NOMO-1 (cell line): ENCODE data around the gene GRID1.

Experiments
- DNase-seq, 2 experiments: peaks; one replicate each; lab custom pipeline; 2025; ENCODE audit not compliant: unreplicated experiment in 2 of 2; lab: John Stamatoyannopoulos, UW

GRID1 gene

GRCh38 chr10:86295791-86296190, 70.8 kb downstream of the GRID1 start:
- no peak for DNase-seq

GRCh38 chr10:86295351-86295750, 71.2 kb downstream of the GRID1 start:
- DNase-seq: no peak

DNA sequence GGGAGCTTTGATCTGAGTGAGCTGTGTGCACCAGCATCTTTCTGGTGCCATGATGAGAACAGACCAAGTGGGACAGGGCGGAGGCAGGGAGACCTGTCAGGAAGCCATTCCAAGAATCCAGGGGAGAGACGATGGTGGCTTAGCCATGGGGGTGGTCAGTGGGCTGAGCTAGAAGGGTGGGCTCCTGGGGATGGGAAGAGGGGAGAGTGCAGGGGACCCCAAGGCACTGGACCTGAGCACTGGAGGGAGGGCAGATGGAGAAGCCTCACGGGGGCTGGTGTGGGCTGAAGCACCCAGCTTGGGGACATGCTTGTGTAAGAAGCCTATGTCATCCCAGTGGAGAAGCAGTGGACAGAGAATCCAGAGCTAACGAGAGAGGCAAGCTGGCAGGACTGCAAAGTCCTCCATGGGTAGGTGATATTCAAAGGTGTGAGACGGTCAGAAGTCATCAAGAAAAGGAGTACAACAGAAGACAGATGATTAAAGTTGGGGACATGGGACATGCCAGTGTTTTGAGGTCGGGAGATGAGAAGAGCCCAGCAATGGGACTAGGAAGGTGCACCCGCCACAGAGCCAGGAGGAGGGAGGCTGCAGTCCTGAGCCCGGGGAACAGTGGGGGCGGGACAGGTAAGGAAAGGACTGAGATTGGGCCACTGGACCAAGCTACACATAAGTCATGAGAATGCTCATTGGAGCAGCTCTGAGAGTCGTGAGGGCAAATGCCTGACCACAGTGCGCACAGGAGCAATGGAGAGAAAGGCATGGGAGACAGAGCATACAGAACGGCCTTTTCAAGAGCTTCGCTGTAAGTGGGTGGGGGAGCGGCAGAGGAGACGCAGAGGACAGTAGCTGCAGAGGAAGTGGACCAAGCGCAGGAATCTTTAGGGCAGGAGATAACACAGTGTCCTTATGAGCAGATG, 72.0 kb downstream of the GRID1 start:
- no peak for DNase-seq

DNA sequence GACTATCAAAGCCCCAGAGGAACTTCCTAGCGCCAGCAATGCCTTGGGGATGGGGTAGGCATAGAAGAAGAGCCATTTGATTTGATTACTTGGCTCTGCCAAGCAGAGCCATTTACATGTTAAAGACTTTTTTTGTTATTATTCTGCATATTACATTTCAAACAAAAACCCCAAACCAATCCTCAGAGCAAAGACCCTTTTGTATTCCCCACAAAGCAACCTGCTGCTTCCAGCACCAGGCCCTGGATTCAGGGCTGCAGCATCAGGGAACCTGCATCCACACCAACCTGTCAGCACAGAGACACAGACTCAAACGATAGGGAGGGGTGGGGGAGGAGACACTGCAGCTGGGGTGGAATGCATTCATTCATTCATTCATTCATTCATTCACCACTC, 73.2 kb downstream of the GRID1 start:
- no peak for DNase-seq

- DNase-seq: no peak
Measured at GRCh38 chr10:86292462-86293395, 73.9 kb downstream of the GRID1 start.

GRCh38 chr10:86291616-86292340, 74.8 kb downstream of the GRID1 start:
- DNase-seq: no peak

DNA sequence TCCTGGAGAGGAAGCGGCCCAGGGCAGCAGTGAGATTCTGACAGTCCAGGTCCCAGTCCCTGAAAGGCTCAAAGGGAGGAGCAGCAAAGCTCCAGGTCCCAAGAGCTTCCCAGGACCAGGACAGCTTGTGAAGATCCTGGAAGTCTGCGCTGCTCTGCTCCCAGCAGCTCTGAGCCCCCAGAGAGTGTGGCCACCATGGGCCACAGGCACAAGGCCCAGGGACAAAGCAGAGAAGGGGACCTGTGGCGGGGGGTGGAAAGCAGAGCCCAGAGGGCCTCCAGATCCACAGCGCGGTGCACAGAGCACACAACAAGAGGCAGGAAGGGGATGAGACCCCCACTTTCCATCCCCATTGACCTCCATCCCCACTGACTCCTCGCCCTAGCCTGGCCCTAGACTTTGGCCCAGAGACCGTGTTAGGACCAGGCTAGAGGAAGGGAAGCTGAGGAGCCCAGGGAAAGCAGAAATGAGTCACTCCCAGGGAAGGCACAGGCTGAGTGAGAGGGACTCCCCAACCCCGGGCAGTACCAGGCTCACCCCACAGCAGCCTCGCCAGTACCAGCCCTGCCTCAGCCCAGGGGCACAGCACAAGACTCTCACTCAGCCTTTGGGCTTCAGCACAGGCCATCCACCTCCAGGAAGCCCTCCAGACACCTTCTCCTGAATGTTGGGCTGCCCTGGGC, 75.5 kb downstream of the GRID1 start:
- no peak for DNase-seq

DNA sequence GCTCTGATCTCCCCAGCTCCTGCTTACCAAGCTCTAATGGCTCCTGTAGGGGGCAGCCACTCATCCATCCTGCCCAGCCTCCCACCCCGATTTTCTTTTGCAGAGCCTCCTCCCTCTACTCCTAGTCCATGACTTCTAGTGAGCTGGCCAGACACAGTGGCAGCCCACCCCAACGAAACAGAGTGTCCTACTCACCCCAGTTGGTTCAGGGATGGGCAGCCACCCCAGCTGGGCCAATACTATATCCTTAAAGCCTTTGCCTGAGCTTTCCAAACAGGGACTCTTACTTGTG, 77.1 kb downstream of the GRID1 start:
- DNase-seq: no peak

- DNase-seq: no peak
Measured at GRCh38 chr10:86288695-86289576, 77.7 kb downstream of the GRID1 start.

DNA sequence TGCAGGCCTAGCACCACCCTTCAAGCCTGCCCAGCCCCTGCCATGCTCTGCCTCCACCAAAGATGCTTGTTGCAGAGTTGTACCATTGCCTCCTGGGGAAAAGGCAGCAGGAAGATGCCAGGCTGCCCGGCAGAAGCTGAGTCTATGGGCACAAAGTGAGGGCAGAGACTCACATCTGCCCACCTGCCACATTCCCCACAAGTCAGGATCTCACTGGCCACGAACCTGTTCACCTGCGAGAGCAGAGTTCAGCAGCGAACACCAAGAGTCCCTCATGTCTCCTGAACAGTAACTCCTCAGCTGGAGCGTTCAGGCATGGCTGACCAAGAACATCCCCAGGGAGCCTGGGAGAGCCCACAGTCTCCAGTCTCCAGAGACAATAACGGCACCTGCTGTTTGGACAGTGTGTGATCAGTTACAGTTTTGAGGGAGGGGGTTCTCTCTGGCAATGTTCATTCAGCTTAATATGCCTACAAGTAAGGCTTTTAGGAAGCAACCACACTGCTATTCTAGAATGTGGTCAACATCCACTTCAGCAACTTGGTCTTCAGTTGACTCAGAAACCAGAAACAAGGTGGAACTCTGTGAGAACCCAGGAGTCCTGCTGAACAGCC, 78.5 kb downstream of the GRID1 start:
- no peak for DNase-seq

DNA sequence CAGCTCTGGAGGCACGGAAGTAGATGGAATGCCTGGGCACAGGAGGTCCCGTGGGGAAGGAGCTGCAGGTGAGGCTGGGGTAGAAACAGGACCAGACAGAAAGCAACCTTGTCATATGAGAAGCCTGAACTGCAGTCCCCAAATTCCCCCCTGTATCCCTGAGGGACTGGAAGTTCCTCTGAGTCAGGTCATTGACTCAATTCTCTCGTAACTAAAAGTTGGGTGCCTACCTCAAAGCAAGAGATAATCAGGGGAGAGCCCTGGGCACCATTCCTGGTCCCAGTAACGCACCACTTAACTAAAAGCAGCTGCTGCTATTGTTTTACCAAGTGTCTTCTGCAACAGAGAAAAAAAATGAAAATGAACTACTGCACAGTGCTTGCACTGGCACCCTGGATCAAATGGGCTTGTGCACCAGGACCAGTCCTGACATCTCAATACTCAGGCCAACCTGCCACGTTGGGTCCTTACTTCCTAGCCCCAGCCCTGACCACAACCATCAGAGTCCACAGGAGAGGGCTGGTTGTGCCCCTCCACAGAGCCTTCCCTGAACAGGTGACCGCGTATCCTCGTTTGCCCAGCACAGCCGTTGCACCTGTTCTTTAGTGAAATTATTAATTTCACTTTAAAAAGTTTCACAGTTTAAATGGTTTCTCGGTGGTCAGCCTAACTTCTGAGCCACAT, 79.3 kb downstream of the GRID1 start:
- no peak for DNase-seq

DNA sequence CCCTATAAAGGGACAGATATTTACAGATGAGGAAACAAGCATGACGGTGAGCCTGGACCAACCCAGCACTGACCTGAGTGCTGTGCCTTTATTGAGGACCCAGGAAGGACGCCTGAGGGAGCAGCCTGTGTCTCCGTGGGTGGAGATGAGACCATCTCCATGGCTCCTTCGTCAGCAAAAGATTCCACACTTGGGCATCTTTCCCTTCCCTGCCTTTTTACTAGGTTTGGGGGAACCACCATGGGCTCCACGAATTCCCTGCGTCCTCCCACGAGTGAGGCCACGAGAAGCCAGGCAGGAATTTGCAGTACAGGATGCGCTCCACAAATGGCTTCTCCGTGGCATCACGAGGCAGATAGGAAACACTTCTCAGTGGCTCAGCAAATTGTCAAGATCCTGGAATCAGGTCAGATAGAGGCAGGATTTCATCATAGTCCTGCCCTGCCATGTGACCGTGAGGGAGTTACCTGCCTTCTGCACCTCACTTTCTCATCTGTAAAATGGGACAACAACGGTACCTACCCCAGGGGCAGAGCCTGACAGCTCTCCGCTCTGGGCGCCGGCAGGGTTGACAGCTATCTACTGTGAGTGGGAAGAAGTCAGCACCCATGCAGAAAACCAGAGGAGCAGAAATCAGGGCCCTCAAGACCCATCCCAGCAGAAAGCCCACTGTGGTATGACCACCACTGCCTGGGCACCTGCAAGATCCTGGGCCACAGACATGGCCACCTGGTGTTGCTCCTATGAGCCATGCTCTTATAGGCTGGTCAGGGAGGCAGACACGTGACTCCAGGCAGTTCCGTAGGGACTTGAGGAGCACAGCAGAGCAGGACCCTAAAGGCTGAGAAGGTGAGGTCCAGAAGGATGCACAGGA, 80.1 kb downstream of the GRID1 start:
- no peak for DNase-seq

- DNase-seq: no peak
Measured at GRCh38 chr10:86285136-86285790, 81.3 kb downstream of the GRID1 start.

GRCh38 chr10:86284355-86285105, 82.1 kb downstream of the GRID1 start:
- no peak for DNase-seq

GRCh38 chr10:86283466-86284287, 82.9 kb downstream of the GRID1 start:
- DNase-seq: no peak
